HG03175 (cell line): Measurements from ENCODE around the gene FBXL17.

Experiments used
- ATAC-seq: cut with Tn5 transposase; IDR thresholded peaks from one replicate; pipeline ENCODE4 v1.9.1; 2021; ENCODE audit warnings: mild to moderate bottlenecking, moderate library complexity; ENCODE audit not compliant: unreplicated experiment

The FBXL17 gene

DNA sequence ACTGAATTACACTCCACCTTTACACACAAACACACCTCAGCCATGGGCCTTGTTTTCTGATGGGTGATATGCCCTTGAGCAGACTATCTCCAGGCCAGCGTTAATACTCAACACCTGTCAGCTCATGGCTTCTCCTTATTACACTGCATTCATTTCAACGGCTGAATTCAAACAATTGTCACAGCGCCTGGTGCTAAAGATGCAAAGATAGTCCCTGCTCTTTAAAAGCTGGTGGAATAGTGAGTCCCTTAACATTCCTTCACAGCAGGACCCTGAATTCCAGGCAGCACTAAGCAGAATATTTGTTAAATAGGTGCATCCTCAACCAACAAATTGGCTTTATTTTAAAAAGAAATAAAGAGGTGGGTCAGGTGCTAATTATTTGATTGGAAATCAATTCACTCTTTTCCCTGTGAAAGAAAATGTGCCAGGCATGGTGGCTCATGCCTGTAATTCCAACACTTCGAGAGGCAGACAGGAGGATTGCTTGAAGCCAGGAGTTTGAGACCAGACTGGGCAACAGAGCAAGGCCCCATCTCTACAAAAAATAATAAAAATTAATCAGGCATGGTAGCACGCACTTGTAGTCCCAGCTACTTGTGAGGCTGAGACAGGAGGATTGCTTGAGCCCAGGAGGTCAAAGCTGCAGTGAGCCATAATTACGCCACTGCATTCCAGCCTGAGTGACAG, 555.4 kb downstream of the FBXL17 start:
- ATAC-seq, result no peak

- ATAC-seq, result no peak
These were observed 557.1 kb downstream of the FBXL17 start for GRCh38 chr5:107824821-107825220.

DNA sequence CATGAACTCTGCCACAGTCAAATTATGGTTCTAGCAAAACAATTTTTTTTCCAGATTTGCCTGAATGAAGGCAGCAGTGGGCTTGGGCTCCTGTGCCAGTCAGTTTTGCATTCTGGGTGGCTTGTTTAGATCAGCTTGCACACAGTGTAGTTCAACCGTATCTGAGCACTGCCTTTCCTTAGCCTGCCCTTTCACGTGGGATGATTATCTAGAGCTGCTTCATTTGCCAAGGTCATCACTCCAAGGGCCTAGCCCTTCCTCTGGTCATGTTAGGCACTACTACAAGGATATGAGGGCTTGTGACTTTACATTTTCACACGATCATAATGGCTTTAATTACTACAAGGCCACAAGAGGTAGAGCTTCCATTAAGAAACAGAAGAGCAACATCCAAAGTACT, 560.6 kb downstream of the FBXL17 start:
- ATAC-seq, result no peak

DNA sequence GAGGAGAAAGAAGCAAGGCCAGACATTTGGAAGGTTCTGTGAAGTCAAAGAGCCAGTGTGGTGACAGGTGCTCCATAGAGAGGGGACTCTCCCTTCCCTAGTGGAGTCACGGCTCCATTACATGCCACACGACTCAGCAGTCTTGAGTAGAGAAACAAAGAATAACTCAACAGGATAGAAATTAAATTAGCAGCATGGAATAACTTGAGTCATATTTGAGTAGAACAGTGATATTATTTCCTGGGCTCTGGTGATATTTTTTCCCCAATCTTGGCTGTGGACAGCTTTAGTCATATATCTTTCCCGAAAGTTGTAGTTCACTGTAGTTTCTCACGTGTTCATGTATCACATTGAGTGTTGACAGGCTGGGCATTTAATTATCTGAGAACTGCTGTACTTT, 561.5 kb downstream of the FBXL17 start:
- ATAC-seq, result no peak

DNA sequence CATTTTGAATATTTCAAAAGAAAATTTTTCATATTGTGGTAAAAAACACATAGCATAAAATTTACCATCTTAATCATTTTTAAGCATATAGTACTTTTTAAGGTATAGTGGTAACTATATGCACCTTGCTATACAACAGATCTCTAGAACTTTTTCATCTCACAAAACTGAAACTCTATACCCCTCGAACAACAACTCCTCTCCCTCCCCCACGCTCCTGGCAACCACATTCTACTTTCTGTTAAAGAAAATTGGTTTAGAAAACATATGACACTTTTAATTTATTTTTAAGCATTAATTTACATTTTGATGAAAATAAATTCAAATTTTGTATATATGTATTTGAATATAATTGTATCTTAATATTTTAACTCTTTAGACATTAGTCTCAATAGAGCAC, 563.9 kb downstream of the FBXL17 start:
- no peak for ATAC-seq

- no peak for ATAC-seq
These were observed 564.5 kb downstream of the FBXL17 start for GRCh38 chr5:107817436-107817835.

DNA sequence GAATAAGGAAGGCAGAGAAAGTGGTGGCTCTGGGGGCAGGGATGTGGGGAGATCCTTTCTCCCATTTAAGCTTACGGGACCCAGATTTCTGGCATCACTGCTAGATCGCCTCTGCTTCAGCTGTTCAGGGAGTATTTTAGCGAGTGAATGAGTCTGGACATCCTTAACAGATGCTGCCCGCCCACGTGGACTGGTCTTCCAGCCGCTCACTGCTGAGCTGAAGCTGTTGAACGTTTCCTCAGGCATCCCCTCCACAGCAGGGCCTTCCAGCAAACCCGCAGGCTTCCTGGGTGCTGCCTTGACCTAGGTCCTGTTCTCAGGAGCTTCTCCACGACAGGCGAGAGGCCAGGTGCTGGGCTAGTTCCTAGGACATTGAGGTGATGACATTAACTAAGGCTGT, 566.8 kb downstream of the FBXL17 start:
- no peak for ATAC-seq

GRCh38 chr5:107814183-107814827, 567.6 kb downstream of the FBXL17 start:
- no peak for ATAC-seq

GRCh38 chr5:107813559-107813958, 568.3 kb downstream of the FBXL17 start:
- peak; percentile 84 for ATAC-seq

GRCh38 chr5:107812570-107813141, 569.2 kb downstream of the FBXL17 start:
- ATAC-seq, result peak; percentile 80

DNA sequence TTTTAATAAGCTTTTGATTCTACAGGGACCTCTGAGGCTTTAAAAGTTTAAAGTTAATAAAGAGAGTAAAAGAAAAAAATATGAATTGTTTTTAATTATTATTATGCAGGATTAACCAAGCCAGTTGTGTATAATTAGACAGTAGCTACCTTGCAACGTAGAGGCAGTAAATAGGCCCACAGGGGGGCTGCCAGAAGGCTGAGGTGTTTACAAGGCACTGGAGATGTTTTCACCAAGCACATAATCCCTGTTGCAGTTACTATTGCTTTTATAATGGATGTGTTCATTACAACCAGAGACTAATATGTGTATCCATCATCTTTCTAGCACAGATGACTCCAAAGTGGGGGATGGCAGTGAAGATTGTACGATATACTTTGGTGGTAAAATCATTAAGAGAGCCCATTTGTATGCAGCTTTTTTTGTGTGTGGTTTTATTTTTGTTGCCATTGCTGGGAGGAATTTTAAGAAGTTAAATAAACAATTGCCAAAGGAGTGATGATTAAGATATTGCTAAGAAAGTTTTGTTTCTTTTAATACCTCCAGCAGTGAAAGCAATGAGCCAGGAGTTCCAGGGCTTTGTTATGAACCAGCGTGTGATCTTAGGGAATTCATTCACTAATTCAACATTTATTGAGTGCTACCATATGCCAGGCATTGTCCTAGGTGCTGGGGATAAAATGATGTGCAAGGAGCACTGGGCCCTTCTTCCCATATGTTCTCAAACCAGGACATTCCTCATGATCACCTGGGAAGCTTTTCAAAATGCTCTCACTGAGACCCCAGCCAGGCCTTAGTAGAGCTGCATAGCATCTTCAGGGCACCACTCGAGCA, 572.5 kb downstream of the FBXL17 start:
- ATAC-seq, result no peak
